ENCODE results near the gene GJA9. TPM values are rescaled to one million over a fixed set of nuclear protein-coding genes. Genes with fewer than 3 reads are reported as not detected.

GJA9 gene
- total RNA-seq, 6 experiments from 2014 or later, result not detected

DNA sequence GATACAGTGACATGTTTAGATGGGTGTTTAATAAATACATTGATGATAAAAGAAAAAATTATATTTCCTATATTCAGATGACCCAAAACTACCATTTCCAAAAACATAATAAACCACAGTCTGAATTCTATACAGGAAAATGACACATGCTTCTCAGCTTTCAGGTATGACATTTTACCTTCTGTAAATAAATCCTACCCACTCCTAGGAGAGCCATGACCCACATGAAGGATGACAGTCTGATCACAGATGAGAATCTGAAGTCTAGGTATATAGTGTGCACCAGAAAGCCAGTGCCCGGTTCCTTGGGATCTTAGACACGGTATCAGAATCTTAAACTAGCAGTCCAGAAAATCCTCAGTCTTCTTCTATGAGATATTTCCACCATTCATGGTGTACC lies 3.7 kb upstream of the GJA9 start:
- no peak for DNase-seq
- Mint-ChIP-seq H3K4me1 (ENCODE audit: low read depth) (no peaks in the 10 kb centered on the region), H3K27me3 (ENCODE audit: insufficient read depth) (no peaks in the 10 kb centered on the region), H3K4me3 (no peak overlapping the region), H3K9me3 (no peaks in the 10 kb centered on the region), H3K36me3 (ENCODE audit: low read depth) (no peaks in the 10 kb centered on the region), H3K27ac (no peak overlapping the region)
- TF ChIP-seq, protein P1, sequence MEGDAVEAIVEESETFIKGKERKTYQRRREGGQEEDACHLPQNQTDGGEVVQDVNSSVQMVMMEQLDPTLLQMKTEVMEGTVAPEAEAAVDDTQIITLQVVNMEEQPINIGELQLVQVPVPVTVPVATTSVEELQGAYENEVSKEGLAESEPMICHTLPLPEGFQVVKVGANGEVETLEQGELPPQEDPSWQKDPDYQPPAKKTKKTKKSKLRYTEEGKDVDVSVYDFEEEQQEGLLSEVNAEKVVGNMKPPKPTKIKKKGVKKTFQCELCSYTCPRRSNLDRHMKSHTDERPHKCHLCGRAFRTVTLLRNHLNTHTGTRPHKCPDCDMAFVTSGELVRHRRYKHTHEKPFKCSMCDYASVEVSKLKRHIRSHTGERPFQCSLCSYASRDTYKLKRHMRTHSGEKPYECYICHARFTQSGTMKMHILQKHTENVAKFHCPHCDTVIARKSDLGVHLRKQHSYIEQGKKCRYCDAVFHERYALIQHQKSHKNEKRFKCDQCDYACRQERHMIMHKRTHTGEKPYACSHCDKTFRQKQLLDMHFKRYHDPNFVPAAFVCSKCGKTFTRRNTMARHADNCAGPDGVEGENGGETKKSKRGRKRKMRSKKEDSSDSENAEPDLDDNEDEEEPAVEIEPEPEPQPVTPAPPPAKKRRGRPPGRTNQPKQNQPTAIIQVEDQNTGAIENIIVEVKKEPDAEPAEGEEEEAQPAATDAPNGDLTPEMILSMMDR (IDR thresholded peaks at IDR 0.05), result no peak

DNA sequence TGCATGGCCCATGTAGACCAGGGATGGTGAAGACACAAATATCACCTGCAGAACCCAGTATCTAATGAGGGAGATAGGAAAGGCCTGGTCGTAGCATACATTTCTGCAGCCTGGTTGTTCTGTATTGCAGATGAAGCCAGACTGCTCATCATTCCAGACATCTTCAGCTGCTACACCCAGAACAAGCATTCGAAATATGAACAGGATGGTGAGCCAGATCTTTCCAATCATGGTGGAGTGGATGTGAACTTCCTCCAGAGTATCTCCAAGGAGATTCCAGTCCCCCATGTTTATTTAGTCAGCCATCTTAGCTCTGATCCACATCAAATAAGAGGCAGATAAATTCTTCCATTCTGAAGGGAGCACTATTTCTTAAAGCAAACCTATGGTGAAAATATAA lies 5.6 kb downstream of the GJA9 start:
- no peak for DNase-seq
- TF ChIP-seq, protein P1 (IDR thresholded peaks at IDR 0.05), result no peak
- no peaks in the 10 kb centered on the region for H3K36me3 Mint-ChIP-seq (ENCODE audit: low read depth)
- H3K9me3 Mint-ChIP-seq, result no peaks in the 10 kb centered on the region
- peaks cover 37% of the 10 kb centered on the region for H3K4me1 Mint-ChIP-seq (ENCODE audit: low read depth)
- H3K27me3 Mint-ChIP-seq (ENCODE audit: insufficient read depth), result no peaks in the 10 kb centered on the region
- 0 out of 2 replicates have a peak overlapping the region, but pooled peaks have one; percentile 6 for H3K27ac Mint-ChIP-seq
- no peak overlapping the region for H3K4me3 Mint-ChIP-seq

- H3K27me3 Mint-ChIP-seq (ENCODE audit: insufficient read depth), result no peaks in the 10 kb centered on the region
- H3K27ac Mint-ChIP-seq, result peak within 1 kb of the TSS; percentile 78
- H3K36me3 Mint-ChIP-seq (ENCODE audit: low read depth), result no peaks in the 10 kb centered on the region; the same call in 1 of the 2 replicates
- H3K4me1 Mint-ChIP-seq (ENCODE audit: low read depth), result peaks cover 37% of the 10 kb centered on the region
- peak; percentile 94 for DNase-seq
- peak within 1 kb of the TSS; percentile 97 for H3K4me3 Mint-ChIP-seq
- TF ChIP-seq, protein P1 (IDR thresholded peaks at IDR 0.05), result peak; percentile 72
- H3K9me3 Mint-ChIP-seq, result no peaks in the 10 kb centered on the region
Observed at GRCh38 chr1:38873027-38873969, 8.1 kb downstream of the GJA9 start, which contains the start of gene MYCBP. TSS of gene MYCBP (minus strand) at chr1:38873348. CDS start at chr1:38873305, 43 bp downstream.

- peak overlapping the region; percentile 49 for H3K27ac Mint-ChIP-seq
- H3K4me3 Mint-ChIP-seq, result peak overlapping the region; percentile 97
- no peak for DNase-seq
- TF ChIP-seq, protein P1 (IDR thresholded peaks at IDR 0.05), result no peak
- H3K36me3 Mint-ChIP-seq (ENCODE audit: low read depth), result no peaks in the 10 kb centered on the region; the same call in 1 of the 2 replicates
- no peaks in the 10 kb centered on the region for H3K27me3 Mint-ChIP-seq (ENCODE audit: insufficient read depth)
- H3K9me3 Mint-ChIP-seq, result no peaks in the 10 kb centered on the region
- peaks cover 37% of the 10 kb centered on the region for H3K4me1 Mint-ChIP-seq (ENCODE audit: low read depth)
Observed at GRCh38 chr1:38872401-38873026, 8.9 kb downstream of the GJA9 start.

- Mint-ChIP-seq H3K4me3 (no peak overlapping the region), H3K36me3 (ENCODE audit: low read depth) (peaks cover 4% of the 10 kb centered on the region; the same call in 1 of the 2 replicates), H3K27me3 (ENCODE audit: insufficient read depth) (no peaks in the 10 kb centered on the region), H3K4me1 (ENCODE audit: low read depth) (peaks cover 33% of the 10 kb centered on the region), H3K27ac (no peak overlapping the region), H3K9me3 (no peaks in the 10 kb centered on the region)
- TF ChIP-seq, protein P1 (IDR thresholded peaks at IDR 0.05), result no peak
- DNase-seq, result no peak
Observed at GRCh38 chr1:38870996-38871395, 10.4 kb downstream of the GJA9 start.

Measured in HFFc6 (cell line).